ENCODE data around the gene EXTL1.

DNA sequence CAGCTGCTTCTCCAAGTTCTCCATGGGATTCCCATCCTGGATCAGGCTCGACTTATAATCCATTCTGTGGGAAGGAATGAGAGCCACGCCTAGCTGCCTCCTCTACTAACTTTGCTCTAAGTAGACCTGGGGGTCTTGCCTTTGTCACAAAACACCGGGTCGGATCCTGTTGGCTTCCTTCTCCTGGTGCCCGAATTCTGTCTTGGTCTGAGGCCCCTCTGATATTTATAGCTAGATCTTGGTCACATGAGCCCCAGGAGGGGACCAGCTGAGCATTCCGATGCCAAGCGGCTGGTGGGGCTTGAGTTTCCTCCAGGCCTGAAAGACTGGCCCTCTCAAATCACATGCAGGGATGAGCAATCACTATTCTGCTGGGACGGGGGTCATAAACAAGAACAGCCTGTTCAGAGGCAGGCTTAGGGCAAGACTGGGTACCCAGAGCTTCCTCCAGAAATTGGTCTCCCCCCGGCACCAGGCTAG is 45.9 kb downstream of the EXTL1 start, which contains the start of gene TRIM63:
- TF ChIP-seq, protein P1, sequence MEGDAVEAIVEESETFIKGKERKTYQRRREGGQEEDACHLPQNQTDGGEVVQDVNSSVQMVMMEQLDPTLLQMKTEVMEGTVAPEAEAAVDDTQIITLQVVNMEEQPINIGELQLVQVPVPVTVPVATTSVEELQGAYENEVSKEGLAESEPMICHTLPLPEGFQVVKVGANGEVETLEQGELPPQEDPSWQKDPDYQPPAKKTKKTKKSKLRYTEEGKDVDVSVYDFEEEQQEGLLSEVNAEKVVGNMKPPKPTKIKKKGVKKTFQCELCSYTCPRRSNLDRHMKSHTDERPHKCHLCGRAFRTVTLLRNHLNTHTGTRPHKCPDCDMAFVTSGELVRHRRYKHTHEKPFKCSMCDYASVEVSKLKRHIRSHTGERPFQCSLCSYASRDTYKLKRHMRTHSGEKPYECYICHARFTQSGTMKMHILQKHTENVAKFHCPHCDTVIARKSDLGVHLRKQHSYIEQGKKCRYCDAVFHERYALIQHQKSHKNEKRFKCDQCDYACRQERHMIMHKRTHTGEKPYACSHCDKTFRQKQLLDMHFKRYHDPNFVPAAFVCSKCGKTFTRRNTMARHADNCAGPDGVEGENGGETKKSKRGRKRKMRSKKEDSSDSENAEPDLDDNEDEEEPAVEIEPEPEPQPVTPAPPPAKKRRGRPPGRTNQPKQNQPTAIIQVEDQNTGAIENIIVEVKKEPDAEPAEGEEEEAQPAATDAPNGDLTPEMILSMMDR (conservative IDR thresholded peaks at IDR 0.05): no peak
- no peak for TF ChIP-seq ZFX (IDR thresholded peaks at IDR 0.05)
